ENCODE measurements around the gene MBTPS1.

DNA sequence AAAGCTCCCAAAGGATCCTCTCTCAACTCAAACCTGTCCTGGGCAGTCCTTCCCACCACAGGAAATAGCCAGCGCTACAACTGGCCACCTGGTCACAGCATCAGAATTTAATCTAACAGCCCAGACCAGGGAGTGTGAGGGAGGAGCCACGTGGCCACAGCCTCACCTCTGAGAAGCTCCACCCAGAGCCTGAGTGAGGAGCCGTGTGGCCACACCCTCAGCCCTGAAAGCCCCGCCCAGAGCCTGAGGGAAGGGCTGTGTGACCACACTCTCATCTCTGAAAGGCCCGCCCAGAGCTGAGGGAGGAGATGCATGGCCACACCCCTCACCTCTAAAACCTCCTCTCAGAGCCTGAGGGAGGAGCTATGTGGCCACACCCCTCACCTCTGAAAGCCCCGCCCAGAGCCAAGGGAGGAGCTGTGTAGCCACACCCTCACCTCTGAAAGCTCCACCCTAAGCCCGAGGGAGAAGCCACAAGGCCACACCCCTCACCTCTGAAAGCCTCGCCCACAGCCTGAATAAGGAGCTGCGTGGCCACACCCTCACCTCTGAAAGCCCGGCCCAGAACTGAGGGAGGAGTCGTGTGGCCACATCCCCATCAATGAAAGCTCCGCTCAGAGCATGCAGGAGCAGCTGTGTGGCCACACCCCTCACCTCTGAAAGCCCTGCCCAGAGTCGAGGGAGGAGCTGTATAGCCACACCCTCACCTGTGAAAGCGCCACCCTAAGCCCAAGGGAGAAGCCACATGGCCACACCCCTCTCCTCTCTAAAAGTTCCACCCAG lies 102.8 kb downstream of the MBTPS1 start:
- TF ChIP-seq, protein P1, sequence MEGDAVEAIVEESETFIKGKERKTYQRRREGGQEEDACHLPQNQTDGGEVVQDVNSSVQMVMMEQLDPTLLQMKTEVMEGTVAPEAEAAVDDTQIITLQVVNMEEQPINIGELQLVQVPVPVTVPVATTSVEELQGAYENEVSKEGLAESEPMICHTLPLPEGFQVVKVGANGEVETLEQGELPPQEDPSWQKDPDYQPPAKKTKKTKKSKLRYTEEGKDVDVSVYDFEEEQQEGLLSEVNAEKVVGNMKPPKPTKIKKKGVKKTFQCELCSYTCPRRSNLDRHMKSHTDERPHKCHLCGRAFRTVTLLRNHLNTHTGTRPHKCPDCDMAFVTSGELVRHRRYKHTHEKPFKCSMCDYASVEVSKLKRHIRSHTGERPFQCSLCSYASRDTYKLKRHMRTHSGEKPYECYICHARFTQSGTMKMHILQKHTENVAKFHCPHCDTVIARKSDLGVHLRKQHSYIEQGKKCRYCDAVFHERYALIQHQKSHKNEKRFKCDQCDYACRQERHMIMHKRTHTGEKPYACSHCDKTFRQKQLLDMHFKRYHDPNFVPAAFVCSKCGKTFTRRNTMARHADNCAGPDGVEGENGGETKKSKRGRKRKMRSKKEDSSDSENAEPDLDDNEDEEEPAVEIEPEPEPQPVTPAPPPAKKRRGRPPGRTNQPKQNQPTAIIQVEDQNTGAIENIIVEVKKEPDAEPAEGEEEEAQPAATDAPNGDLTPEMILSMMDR (IDR thresholded peaks at IDR 0.05) = no peak
- TF ChIP-seq POLR2AphosphoS5 (IDR thresholded peaks at IDR 0.05) = no peak
